Endodermal cell (in vitro differentiated cells): ENCODE results near the gene ARL8B. TPM values are rescaled to one million over a fixed set of nuclear protein-coding genes. Genes with fewer than 3 reads are reported as not detected.
A peak's percentile ranks its signal among the peaks of the same experiment; 100 is the strongest.

Experiments used
- DNase-seq: peaks from one replicate; pipeline ENCODE4 v3.0.0-alpha.2; 2017
- H3K27ac ChIP-seq: 2 replicates; pipeline ENCODE4 v1.5.1; 2013; ENCODE audit warnings: mild to moderate bottlenecking, low read depth, low read length, moderate library complexity
- H3K27me3 ChIP-seq: 2 replicates; pipeline ENCODE4 v1.6.1; 2013; ENCODE audit warnings: mild to moderate bottlenecking, low read length, moderate library complexity; ENCODE audit not compliant: insufficient read depth, control insufficient read depth, poor library complexity, severe bottlenecking
- H3K36me3 ChIP-seq: 2 replicates; pipeline ENCODE4 v1.7.0; 2013; ENCODE audit warnings: mild to moderate bottlenecking, low read length, moderate library complexity; ENCODE audit not compliant: control insufficient read depth, insufficient read depth
- H3K4me1 ChIP-seq: one replicate; pipeline ENCODE4 v1.7.0; 2013; ENCODE audit warnings: low read length; ENCODE audit not compliant: control insufficient read depth, insufficient read depth
- H3K4me3 ChIP-seq: 2 replicates; pipeline ENCODE4 v1.5.1; 2013; ENCODE audit warnings: mild to moderate bottlenecking, low read length, moderate library complexity
- H3K9ac ChIP-seq: 2 replicates; pipeline ENCODE4 v1.6.1; 2013; ENCODE audit warnings: mild to moderate bottlenecking, low read length, moderate library complexity; ENCODE audit not compliant: poor library complexity, severe bottlenecking; ENCODE audit errors: extremely low read depth
- H3K9me3 ChIP-seq: 2 replicates; pipeline ENCODE4 v1.6.1; 2013; ENCODE audit warnings: mild to moderate bottlenecking, low read length, moderate library complexity; ENCODE audit not compliant: control insufficient read depth
- H3K27ac Mint-ChIP-seq: 2 replicates; pipeline ENCODE4 v1.8.0; 2020; ENCODE audit warnings: mixed read lengths
- H3K27me3 Mint-ChIP-seq: 2 replicates; pipeline ENCODE4 v1.8.0; 2021; ENCODE audit warnings: mild to moderate bottlenecking, mixed read lengths; ENCODE audit not compliant: insufficient read depth
- H3K36me3 Mint-ChIP-seq: 2 replicates; pipeline ENCODE4 v1.8.0; 2020; ENCODE audit warnings: low read depth, mixed read lengths
- H3K4me1 Mint-ChIP-seq: 2 replicates; pipeline ENCODE4 v1.8.0; 2020; ENCODE audit warnings: mixed read lengths
- H3K4me3 Mint-ChIP-seq: 2 replicates; pipeline ENCODE4 v1.8.0; 2020; ENCODE audit warnings: mild to moderate bottlenecking, moderate library complexity, mixed read lengths
- H3K9me3 Mint-ChIP-seq: 2 replicates; pipeline ENCODE4 v1.8.0; 2020; ENCODE audit warnings: mild to moderate bottlenecking, mixed read lengths
- CTCF ChIP-seq: fragments of 200-600 bp; sonication (generic); conservative IDR thresholded peaks from 2 replicates; pipeline ENCODE4 v1.5.0; 2021; ENCODE audit warnings: antibody characterized with exemption, mild to moderate bottlenecking
- WGBS, 2 experiments: methylation state at CpG; one replicate each; pipeline versions ENCODE4 v1.1.5 to v1.1.7; 2013; ENCODE audit warnings: missing lambda C conversion rate in 2 of 2, mixed read lengths in 1 of 2; ENCODE audit not compliant: insufficient coverage in 1 of 2, insufficient read length in 1 of 2; 5-methylcytosine and 5-hydroxymethylcytosine counted together
- total RNA-seq, 2 donors: library from RNA; stranded (reverse); fragmentation: NEBNext Ultra II Directional in 1 of 2; extraction: Animal tissue kit (Norgen Biotek cat#: 25700) in 1 of 2; gene quantifications; 2 replicates in 1 of 2; 3 replicates in 1 of 2; pipeline ENCODE4 v1.2.1, GENCODE V29; 2021

Gene ARL8B
- total RNA-seq, 2 donors from 2014 or later, result 31.2 to 37.3 TPM

GRCh38 chr3:5093731-5094130 lies 28.4 kb upstream of the ARL8B start:
- Mint-ChIP-seq H3K4me3 (no peak overlapping the region), H3K27ac (no peak overlapping the region), H3K36me3 (no peaks in the 10 kb centered on the region), H3K4me1 (peaks cover 17% of the 10 kb centered on the region), H3K9me3 (no peaks in the 10 kb centered on the region), H3K27me3 (peaks cover 65% of the 10 kb centered on the region)
- no peaks in the 10 kb centered on the region for H3K4me1 ChIP-seq
- no peaks in the 10 kb centered on the region for H3K36me3 ChIP-seq
- H3K9me3 ChIP-seq, result no peaks in the 10 kb centered on the region
- TF ChIP-seq CTCF, result no peak
- H3K27ac ChIP-seq, result no peak overlapping the region
- 92% methylated on average over 1 to 2 of the region's 2 CpGs for WGBS, 2 experiments
- H3K4me3 ChIP-seq, result no peak overlapping the region
- H3K9ac ChIP-seq, result no peak overlapping the region
- H3K27me3 ChIP-seq, result peaks cover 41% of the 10 kb centered on the region
- DNase-seq, result no peak

DNA sequence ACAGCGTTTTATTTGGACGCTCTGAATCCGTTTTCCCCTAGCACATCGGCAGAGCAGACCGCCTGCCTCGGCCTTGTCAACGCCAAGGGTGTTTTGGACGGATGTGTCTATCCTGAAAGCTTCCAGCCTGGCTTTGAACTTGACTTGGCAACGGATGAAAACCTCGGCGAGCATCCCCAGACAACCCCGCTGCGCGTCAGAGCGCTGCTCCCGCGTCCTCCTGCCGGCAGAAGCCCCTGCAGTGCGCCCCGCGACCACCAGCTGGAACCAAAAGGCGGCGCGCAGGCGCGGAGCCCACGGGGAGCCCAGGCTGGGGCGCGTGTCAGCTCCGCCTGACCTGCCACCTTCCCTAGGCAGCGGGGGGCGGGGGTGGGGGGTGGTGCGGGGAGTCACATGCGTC lies 26.2 kb upstream of the ARL8B start:
- Histone ChIP-seq H3K36me3 (no peaks in the 10 kb centered on the region), H3K27ac (no peak overlapping the region), H3K9me3 (no peaks in the 10 kb centered on the region), H3K4me3 (no peak overlapping the region), H3K9ac (no peak overlapping the region), H3K4me1 (no peaks in the 10 kb centered on the region), H3K27me3 (peaks cover 42% of the 10 kb centered on the region)
- no peaks in the 10 kb centered on the region for H3K9me3 Mint-ChIP-seq
- H3K36me3 Mint-ChIP-seq, result no peaks in the 10 kb centered on the region
- peak overlapping the region; percentile 39 for H3K4me3 Mint-ChIP-seq
- H3K27ac Mint-ChIP-seq, result no peak overlapping the region
- WGBS, 2 experiments, result 18 to 22% methylated on average over 13 to 34 of the region's 34 CpGs
- DNase-seq, result peak; percentile 84
- peaks cover 7% of the 10 kb centered on the region for H3K4me1 Mint-ChIP-seq
- peak; percentile 70 for TF ChIP-seq CTCF
- H3K27me3 Mint-ChIP-seq, result peaks cover 75% of the 10 kb centered on the region

DNA sequence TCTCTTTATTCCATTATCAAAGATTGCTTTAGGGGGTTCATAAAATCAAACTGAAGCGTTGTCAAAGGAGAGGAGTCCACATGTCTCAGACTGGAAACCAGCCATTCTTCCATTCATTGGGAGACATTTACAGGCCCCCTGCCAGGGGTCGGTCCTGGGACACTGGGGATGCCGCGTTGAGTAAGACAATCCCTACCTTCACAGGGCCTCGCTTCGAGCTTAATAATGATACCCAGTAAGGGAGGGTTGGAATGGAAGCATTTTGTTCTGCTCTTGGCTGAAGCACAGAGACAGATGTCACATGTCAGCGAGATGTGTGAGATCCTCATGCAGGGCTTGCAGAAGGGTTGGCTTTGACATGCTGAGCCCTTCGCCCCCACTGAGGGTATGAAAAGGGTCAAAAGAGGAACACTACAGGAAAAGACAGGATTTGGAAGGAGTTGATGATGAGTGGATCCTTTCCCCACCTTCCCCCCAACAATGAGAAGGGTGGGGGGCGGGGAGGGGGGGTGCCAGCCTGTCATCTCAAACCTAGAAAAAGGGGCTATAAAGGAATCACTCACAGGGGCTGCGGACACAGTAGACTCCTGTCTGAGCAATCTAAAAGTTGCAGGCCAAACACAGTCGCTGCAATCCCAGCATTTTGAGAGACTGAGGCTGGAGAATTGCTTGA lies 25.6 kb upstream of the ARL8B start:
- peak overlapping the region; percentile 39 for H3K4me3 Mint-ChIP-seq
- WGBS, 2 experiments, result 76 to 89% methylated on average over 5 to 11 of the region's 11 CpGs
- DNase-seq, result no peak
- H3K27ac Mint-ChIP-seq, result no peak overlapping the region
- H3K9me3 ChIP-seq, result no peaks in the 10 kb centered on the region
- no peak overlapping the region for H3K4me3 ChIP-seq
- H3K9me3 Mint-ChIP-seq, result no peaks in the 10 kb centered on the region
- peaks cover 73% of the 10 kb centered on the region for H3K27me3 Mint-ChIP-seq
- H3K36me3 Mint-ChIP-seq, result no peaks in the 10 kb centered on the region
- H3K4me1 Mint-ChIP-seq, result peaks cover 4% of the 10 kb centered on the region
- H3K36me3 ChIP-seq, result no peaks in the 10 kb centered on the region
- H3K9ac ChIP-seq, result no peak overlapping the region
- peak; percentile 23 for TF ChIP-seq CTCF
- H3K27ac ChIP-seq, result no peak overlapping the region
- peaks cover 42% of the 10 kb centered on the region for H3K27me3 ChIP-seq
- H3K4me1 ChIP-seq, result no peaks in the 10 kb centered on the region
